HepG2 (cell line): ENCODE results near the gene SERPINA6. TPM values are rescaled to one million over a fixed set of nuclear protein-coding genes. Genes with fewer than 3 reads are reported as not detected.

Source experiments
- ADNP ChIP-seq: sonication (generic); formaldehyde crosslinking; IDR thresholded peaks from 2 replicates; pipeline ENCODE4 v1.4.0; 2020; ENCODE audit warnings: missing genetic modification reagents
- ATF1 ChIP-seq: IDR thresholded peaks from 2 replicates; pipeline ENCODE4 v1.6.1; 2016; ENCODE audit warnings: mild to moderate bottlenecking, control low read depth
- BRD4 ChIP-seq: sonication (generic); formaldehyde crosslinking; IDR thresholded peaks from 2 replicates; pipeline ENCODE4 v1.4.0; 2020; ENCODE audit warnings: missing genetic modification reagents
- DR1 ChIP-seq: sonication (generic); formaldehyde crosslinking; IDR thresholded peaks from 2 replicates; pipeline ENCODE4 v1.8.0; 2021; ENCODE audit warnings: mild to moderate bottlenecking, missing genetic modification reagents, inconsistent platforms
- EP300 ChIP-seq, 3 experiments: sonication (generic) in 1 of 3; formaldehyde crosslinking in 1 of 3; IDR thresholded peaks; 2 replicates each; pipeline versions ENCODE4 v1.5.1 to v1.6.1; 2011 to 2020; ENCODE audit warnings: low read depth in 2 of 3, low read length in 2 of 3, borderline replicate concordance in 1 of 3, improper control_type of control experiment in 1 of 3, mild to moderate bottlenecking in 1 of 3, missing genetic modification reagents in 1 of 3, moderate library complexity in 1 of 3
- HNF4G ChIP-seq, 2 experiments: sonication (generic) in 1 of 2; formaldehyde crosslinking in 1 of 2; IDR thresholded peaks; 2 replicates each; pipeline versions ENCODE4 v1.4.0 to v1.6.1; 2011 to 2020; ENCODE audit warnings: borderline replicate concordance in 2 of 2, low read depth in 2 of 2, mild to moderate bottlenecking in 2 of 2, low read length in 1 of 2, missing genetic modification reagents in 1 of 2, moderate library complexity in 1 of 2
- KDM3A ChIP-seq: IDR thresholded peaks from 2 replicates; pipeline ENCODE4 v1.6.1; 2018; ENCODE audit warnings: low read depth, missing compliant biosample characterization
- KDM6A ChIP-seq: IDR thresholded peaks from 2 replicates; pipeline ENCODE4 v1.6.1; 2016; ENCODE audit warnings: low read depth
- NFKBIZ ChIP-seq: IDR thresholded peaks from 2 replicates; pipeline ENCODE4 v1.6.1; 2018; ENCODE audit warnings: missing genetic modification reagents, missing compliant biosample characterization
- NFYC ChIP-seq: IDR thresholded peaks from 2 replicates; pipeline ENCODE4 v1.6.1; 2016; ENCODE audit warnings: missing genetic modification reagents, missing compliant biosample characterization
- NONO ChIP-seq, 2 experiments: fragments of 450-650 bp in 1 of 2; sonication (generic) in 1 of 2; formaldehyde crosslinking in 1 of 2; IDR thresholded peaks in 1 of 2; conservative IDR thresholded peaks in 1 of 2; 2 replicates each; pipeline versions ENCODE4 v1.6.1 to v1.8.0; 2017 to 2022; ENCODE audit warnings: mild to moderate bottlenecking in 1 of 2, missing genetic modification reagents in 1 of 2, moderate library complexity in 1 of 2
- PHF8 ChIP-seq: sonication (generic); formaldehyde crosslinking; IDR thresholded peaks from 2 replicates; pipeline ENCODE4 v1.5.0; 2020; ENCODE audit warnings: missing genetic modification reagents
- SAP130 ChIP-seq: IDR thresholded peaks from 2 replicates; pipeline ENCODE4 v1.6.1; 2016; ENCODE audit warnings: low read depth
- SP2 ChIP-seq: sonication (generic); formaldehyde crosslinking; IDR thresholded peaks from 2 replicates; pipeline ENCODE4 v1.5.1; 2020; ENCODE audit warnings: mild to moderate bottlenecking, missing genetic modification reagents
- SPEN ChIP-seq: sonication (generic); formaldehyde crosslinking; IDR thresholded peaks from 2 replicates; pipeline ENCODE4 v1.5.1; 2020; ENCODE audit warnings: low read depth, mild to moderate bottlenecking, missing genetic modification reagents
- STAG1 ChIP-seq: sonication (generic); formaldehyde crosslinking; IDR thresholded peaks from 2 replicates; pipeline ENCODE4 v1.4.0; 2020; ENCODE audit warnings: missing genetic modification reagents
- ZBTB21 ChIP-seq: sonication (generic); formaldehyde crosslinking; IDR thresholded peaks from 2 replicates; pipeline ENCODE4 v1.4.0; 2020; ENCODE audit warnings: missing genetic modification reagents
- ZBTB38 ChIP-seq: sonication (generic); formaldehyde crosslinking; IDR thresholded peaks from 2 replicates; pipeline ENCODE4 v1.5.1; 2020; ENCODE audit warnings: mild to moderate bottlenecking, missing genetic modification reagents
- ZBTB7A ChIP-seq: sonication (generic); formaldehyde crosslinking; IDR thresholded peaks from 2 replicates; pipeline ENCODE4 v1.8.0; 2022; ENCODE audit warnings: mild to moderate bottlenecking, missing genetic modification reagents
- ZFP1 ChIP-seq: IDR thresholded peaks from 2 replicates; pipeline ENCODE4 v1.6.1; 2016
- ZFP82 ChIP-seq: sonication (generic); formaldehyde crosslinking; IDR thresholded peaks from 2 replicates; pipeline ENCODE4 v1.5.1; 2020; ENCODE audit warnings: mild to moderate bottlenecking, missing genetic modification reagents, borderline replicate concordance
- ZNF20 ChIP-seq: sonication (generic); formaldehyde crosslinking; IDR thresholded peaks from 2 replicates; pipeline ENCODE4 v1.4.0; 2020; ENCODE audit warnings: mild to moderate bottlenecking, moderate library complexity, missing genetic modification reagents
- ZNF382 ChIP-seq: sonication (generic); formaldehyde crosslinking; IDR thresholded peaks from 2 replicates; pipeline ENCODE4 v1.5.0; 2020; ENCODE audit warnings: missing genetic modification reagents, mild to moderate bottlenecking, borderline replicate concordance
- ZNF574 ChIP-seq: sonication (generic); formaldehyde crosslinking; IDR thresholded peaks from 2 replicates; pipeline ENCODE4 v1.4.0; 2020; ENCODE audit warnings: missing genetic modification reagents
- ZNF710 ChIP-seq: sonication (generic); formaldehyde crosslinking; IDR thresholded peaks from 2 replicates; pipeline ENCODE4 v1.5.0; 2020; ENCODE audit warnings: mild to moderate bottlenecking, missing genetic modification reagents, borderline replicate concordance
- ZNF773 ChIP-seq: sonication (generic); formaldehyde crosslinking; IDR thresholded peaks from 2 replicates; pipeline ENCODE4 v1.4.0; 2020; ENCODE audit warnings: missing genetic modification reagents, borderline replicate concordance
- polyA plus RNA-seq, 8 experiments: library from polyadenylated mRNA; depleted of rRNA in 3 of 8; stranded (reverse) in 7 of 8; unstranded in 1 of 8; fragments of >200 nt; fragmentation: Illumina TruSeq in 4 of 8; extraction: Trizol in 4 of 8; gene quantifications; 2 replicates each; pipeline versions ENCODE4 v1.2.1 to v1.2.3, GENCODE V29; 2011 to 2016; ENCODE audit warnings: low read depth in 4 of 8, missing spikeins in 1 of 8, mixed read lengths in 1 of 8; ENCODE audit not compliant: insufficient read depth in 1 of 8
- total RNA-seq, 5 experiments: library from RNA; depleted of rRNA; stranded (reverse); fragments of >200 nt; fragmentation: Illumina TruSeq; extraction: Trizol; gene quantifications; 2 replicates each; pipeline ENCODE4 v1.2.3, GENCODE V29; 2016; ENCODE audit warnings: low read depth in 1 of 5

Gene SERPINA6
- total and polyA plus RNA-seq, 2 of the 13 experiments (the other 11 are each of a cell fraction or from before 2014, with no cell fraction given): 260 to 333 TPM

- TF ChIP-seq ZNF773 (CRISPR knock-in tag) (no peak), NONO (IDR thresholded peaks at IDR 0.05) (no peak), NONO (CRISPR knock-in tag; conservative IDR thresholded peaks at IDR 0.05) (peak; percentile 82; the same call in 1 of the 2 replicates), ZFP1 (CRISPR knock-in tag) (peak; percentile 59; the same call in 1 of the 2 replicates), KDM6A (peak; percentile 96), ZNF574 (peak; percentile 76), ZFP82 (CRISPR knock-in tag) (0 out of 2 replicates have a peak, but pooled peaks have one; percentile 50), NFYC (CRISPR knock-in tag) (no peak), BRD4 (CRISPR knock-in tag) (no peak; the same call in 1 of the 2 replicates), ATF1 (no peak), NFKBIZ (CRISPR knock-in tag) (0 out of 2 replicates have a peak, but pooled peaks have one; percentile 32), SP2 (no peak; the same call in 1 of the 2 replicates), HNF4G (IDR thresholded peaks at IDR 0.05; ENCODE audit: borderline replicate concordance, low read depth, low read length) (no peak; the same call in none of the 2 replicates), HNF4G (CRISPR knock-in tag; IDR thresholded peaks at IDR 0.05; ENCODE audit: borderline replicate concordance, low read depth) (peak; percentile 74; the same call in 1 of the 2 replicates), EP300 (IDR thresholded peaks at IDR 0.05; ENCODE audit: low read depth in 2 of 2, low read length in 2 of 2) (peak; percentile 17 to 90; a peak in 2 of 4 replicates), EP300 (CRISPR knock-in tag; IDR thresholded peaks at IDR 0.05; ENCODE audit: borderline replicate concordance) (peak; percentile 41; the same call in 1 of the 2 replicates), ZNF382 (CRISPR knock-in tag) (no peak), STAG1 (CRISPR knock-in tag) (peak; percentile 8; the same call in 1 of the 2 replicates), SAP130 (CRISPR knock-in tag) (peak; percentile 89), ZNF20 (CRISPR knock-in tag) (no peak), DR1 (CRISPR knock-in tag) (peak; percentile 61), ZNF710 (peak; percentile 78; the same call in 1 of the 2 replicates), SPEN (peak; percentile 50; the same call in 1 of the 2 replicates), PHF8 (0 out of 2 replicates have a peak, but pooled peaks have one; percentile 22), KDM3A (CRISPR knock-in tag) (peak; percentile 21; the same call in 1 of the 2 replicates), ADNP (CRISPR knock-in tag) (no peak), ZBTB21 (CRISPR knock-in tag) (no peak), ZBTB7A (CRISPR knock-in tag) (peak; percentile 14; the same call in 1 of the 2 replicates), ZBTB38 (peak; percentile 72; the same call in 1 of the 2 replicates)
Measured at GRCh38 chr14:94292872-94293577, 30.1 kb downstream of the SERPINA6 start, which contains the start of gene SERPINA10 (continued).
